Measurements from ENCODE around the gene L1TD1.

GRCh38 chr1:62232871-62233278 is 38.2 kb downstream of the L1TD1 start:
- no peak for TF ChIP-seq ZNF556 (CRISPR knock-in tag; IDR thresholded peaks at IDR 0.05; ENCODE audit: borderline replicate concordance)
- TF ChIP-seq ZBTB21 (CRISPR knock-in tag; IDR thresholded peaks at IDR 0.05), result no peak
- no peak for TF ChIP-seq MLLT10 (CRISPR knock-in tag; IDR thresholded peaks at IDR 0.05)
- TF ChIP-seq ZNF660 (CRISPR knock-in tag; IDR thresholded peaks at IDR 0.05; ENCODE audit: borderline replicate concordance, low read depth), result no peak
- no peak for TF ChIP-seq EZH2 (conservative IDR thresholded peaks at IDR 0.05; ENCODE audit: low read depth, low read length)
- TF ChIP-seq POLR2AphosphoS2 (IDR thresholded peaks at IDR 0.05; ENCODE audit: low read depth, low read length), result no peak
- TF ChIP-seq, protein P1, sequence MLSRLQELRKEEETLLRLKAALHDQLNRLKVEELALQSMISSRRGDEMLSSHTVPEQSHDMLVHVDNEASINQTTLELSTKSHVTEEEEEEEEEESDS (CRISPR knock-in tag; IDR thresholded peaks at IDR 0.05; ENCODE audit: borderline replicate concordance), result no peak
